H1 (cell line): ENCODE results near the gene VAPB. TPM values are rescaled to one million over a fixed set of nuclear protein-coding genes. Genes with fewer than 3 reads are reported as not detected.

Experiments used
- BRCA1 ChIP-seq: IDR thresholded peaks from 2 replicates; pipeline ENCODE4 v1.6.1; 2012; ENCODE audit warnings: low read depth, low read length, improper control_type of control experiment
- CEBPB ChIP-seq: IDR thresholded peaks from 2 replicates; pipeline ENCODE4 v1.6.1; 2012; ENCODE audit warnings: low read depth, low read length
- CHD7 ChIP-seq: fragments of 300-600 bp; sonication (generic); IDR thresholded peaks from 2 replicates; pipeline ENCODE4 v1.7.1; 2012; ENCODE audit warnings: low read length, moderate library complexity, mild to moderate bottlenecking, inconsistent platforms; ENCODE audit not compliant: insufficient replicate concordance
- EP300 ChIP-seq, 2 experiments: IDR thresholded peaks; 1 replicate in 1 of 2; 2 replicates in 1 of 2; pipeline ENCODE4 v1.6.1; 2011 to 2012; ENCODE audit warnings: low read depth in 2 of 2, low read length in 2 of 2, mild to moderate bottlenecking in 2 of 2, borderline replicate concordance in 1 of 2, inconsistent platforms in 1 of 2, moderate library complexity in 1 of 2
- RAD21 ChIP-seq, 2 experiments: IDR thresholded peaks in 1 of 2; conservative IDR thresholded peaks in 1 of 2; 2 replicates each; pipeline ENCODE4 v1.6.1; 2011; ENCODE audit warnings: low read depth in 2 of 2, low read length in 2 of 2, improper control_type of control experiment in 1 of 2, inconsistent platforms in 1 of 2, mild to moderate bottlenecking in 1 of 2, moderate library complexity in 1 of 2
- RNF2 ChIP-seq: fragments of 200-900, 300-1000 bp; sonication (generic); IDR thresholded peaks from 2 replicates; pipeline ENCODE4 v1.7.1; 2016; ENCODE audit warnings: borderline replicate concordance, low read depth, mild to moderate bottlenecking, antibody characterized with exemption, low read length; ENCODE audit not compliant: poor library complexity, severe bottlenecking; ENCODE audit errors: missing control alignments
- SAP30 ChIP-seq: fragments of 300-600 bp; sonication (generic); IDR thresholded peaks from 2 replicates; pipeline ENCODE4 v1.7.1; 2012; ENCODE audit warnings: low read length, moderate library complexity, mild to moderate bottlenecking, inconsistent platforms; ENCODE audit not compliant: insufficient read depth, insufficient replicate concordance
- SP4 ChIP-seq: IDR thresholded peaks from 2 replicates; pipeline ENCODE4 v1.6.1; 2012; ENCODE audit warnings: low read length, inconsistent platforms
- SRF ChIP-seq: IDR thresholded peaks from 2 replicates; pipeline ENCODE4 v1.6.1; 2011; ENCODE audit warnings: mild to moderate bottlenecking, low read depth, low read length, moderate library complexity
- TEAD4 ChIP-seq: IDR thresholded peaks from 2 replicates; pipeline ENCODE4 v1.6.1; 2012; ENCODE audit warnings: low read depth, low read length, inconsistent platforms, mixed read lengths
- polyA plus RNA-seq, 7 experiments: library from polyadenylated mRNA; depleted of rRNA in 3 of 7; stranded (reverse) in 5 of 7; unstranded in 2 of 7; fragments of >200 nt in 5 of 7; fragments of 200-250 nt in 2 of 7; gene quantifications; 1 replicate in 5 of 7; 2 replicates in 1 of 7; 4 replicates in 1 of 7; pipeline versions ENCODE4 v1.2.1 to v1.2.3, GENCODE V29; 2011 to 2013; ENCODE audit warnings: missing spikeins in 2 of 7, mixed read lengths in 2 of 7
- total RNA-seq: library from RNA; stranded (reverse); fragmentation: NEBNext Ultra II Directional; extraction: Animal tissue kit (Norgen Biotek cat#: 25700); gene quantifications from 2 replicates; pipeline ENCODE4 v1.2.1, GENCODE V29; 2021

VAPB gene
- total and polyA plus RNA-seq, 2 of the 8 experiments (the other 6 are each of a cell fraction or from before 2014, with no cell fraction given), result 24.4 to 62.8 TPM

GRCh38 chr20:58433029-58433647 is 44.1 kb downstream of the VAPB start (continued):
- TF ChIP-seq CHD7 (no peak), TEAD4 (no peak), SAP30 (no peak), SRF (no peak), CEBPB (no peak), RAD21 (IDR thresholded peaks at IDR 0.05 in 1 of 2, conservative IDR thresholded peaks at IDR 0.05 in 1 of 2; ENCODE audit: low read depth in 2 of 2, low read length in 2 of 2) (no peak), EP300 (IDR thresholded peaks at IDR 0.05; ENCODE audit: borderline replicate concordance in 1 of 2, low read depth in 2 of 2, low read length in 2 of 2) (no peak), SP4 (no peak), BRCA1 (no peak), RNF2 (no peak)
